CD4-positive, alpha-beta T cell treated with Interleukin-17A for 4 hours (primary cell): ENCODE results near the gene TOM1L1.
"Not testable (repeated sequence)": the region's sequence is repeated elsewhere in the genome, so short reads cannot be mapped to it uniquely, and the experiment has no call there.

Experiments used
- DNase-seq: peaks from one replicate; pipeline ENCODE4 v3.0.0-alpha.2; 2020; ENCODE audit warnings: mixed read lengths

Gene TOM1L1

GRCh38 chr17:54900457-54901229, at the start of gene TOM1L1:
Gene TOM1L1, plus strand, starts transcription at chr17:54900852. Its CDS starts 14 bp downstream, at chr17:54900866.
- DNase-seq = peak; percentile 11

GRCh38 chr17:54859187-54859586, 41.5 kb upstream of the TOM1L1 start:
- no peak for DNase-seq

GRCh38 chr17:54860617-54861470, 39.8 kb upstream of the TOM1L1 start:
- no peak for DNase-seq

GRCh38 chr17:54861471-54861983, 39.1 kb upstream of the TOM1L1 start:
- DNase-seq = no peak

GRCh38 chr17:54863176-54863575, 37.5 kb upstream of the TOM1L1 start:
- DNase-seq = no peak

GRCh38 chr17:54864070-54864469, 36.6 kb upstream of the TOM1L1 start:
- no peak for DNase-seq

- no peak for DNase-seq
Observed at GRCh38 chr17:54864636-54865356, 35.9 kb upstream of the TOM1L1 start.

- no peak for DNase-seq
Observed at GRCh38 chr17:54867634-54868033, 33.0 kb upstream of the TOM1L1 start.

- DNase-seq = no peak
Observed at GRCh38 chr17:54870671-54871175, 29.9 kb upstream of the TOM1L1 start.

- DNase-seq = not testable (repeated sequence)
Observed at GRCh38 chr17:54875906-54876305, 24.7 kb upstream of the TOM1L1 start.

GRCh38 chr17:54876656-54877195, 23.9 kb upstream of the TOM1L1 start:
- no peak for DNase-seq

GRCh38 chr17:54881255-54881972, 19.2 kb upstream of the TOM1L1 start:
- no peak for DNase-seq

- no peak for DNase-seq
Observed at GRCh38 chr17:54882371-54882770, 18.3 kb upstream of the TOM1L1 start.

- no peak for DNase-seq
Observed at GRCh38 chr17:54882950-54883349, 17.7 kb upstream of the TOM1L1 start.

GRCh38 chr17:54883939-54884338, 16.7 kb upstream of the TOM1L1 start:
- DNase-seq = no peak

- no peak for DNase-seq
Observed at GRCh38 chr17:54887787-54888186, 12.9 kb upstream of the TOM1L1 start.

- DNase-seq = no peak
Observed at GRCh38 chr17:54888254-54888653, 12.4 kb upstream of the TOM1L1 start.

- no peak for DNase-seq
Observed at GRCh38 chr17:54888981-54889380, 11.7 kb upstream of the TOM1L1 start.

- no peak for DNase-seq
Observed at GRCh38 chr17:54891176-54891821, 9.4 kb upstream of the TOM1L1 start.

GRCh38 chr17:54892360-54892759, 8.3 kb upstream of the TOM1L1 start:
- DNase-seq = no peak

GRCh38 chr17:54898576-54898975, 2.1 kb upstream of the TOM1L1 start:
- DNase-seq = no peak
